Measurements from ENCODE around the gene TMEM91. TPM values are rescaled to one million over a fixed set of nuclear protein-coding genes. Genes with fewer than 3 reads are reported as not detected.

Gene TMEM91
- total and polyA plus RNA-seq, 9 of the 15 experiments (the other 6 are each of a cell fraction or from before 2014, with no cell fraction given): 1.2 to 5.2 (median 2.7) TPM

- TF ChIP-seq, protein P1, sequence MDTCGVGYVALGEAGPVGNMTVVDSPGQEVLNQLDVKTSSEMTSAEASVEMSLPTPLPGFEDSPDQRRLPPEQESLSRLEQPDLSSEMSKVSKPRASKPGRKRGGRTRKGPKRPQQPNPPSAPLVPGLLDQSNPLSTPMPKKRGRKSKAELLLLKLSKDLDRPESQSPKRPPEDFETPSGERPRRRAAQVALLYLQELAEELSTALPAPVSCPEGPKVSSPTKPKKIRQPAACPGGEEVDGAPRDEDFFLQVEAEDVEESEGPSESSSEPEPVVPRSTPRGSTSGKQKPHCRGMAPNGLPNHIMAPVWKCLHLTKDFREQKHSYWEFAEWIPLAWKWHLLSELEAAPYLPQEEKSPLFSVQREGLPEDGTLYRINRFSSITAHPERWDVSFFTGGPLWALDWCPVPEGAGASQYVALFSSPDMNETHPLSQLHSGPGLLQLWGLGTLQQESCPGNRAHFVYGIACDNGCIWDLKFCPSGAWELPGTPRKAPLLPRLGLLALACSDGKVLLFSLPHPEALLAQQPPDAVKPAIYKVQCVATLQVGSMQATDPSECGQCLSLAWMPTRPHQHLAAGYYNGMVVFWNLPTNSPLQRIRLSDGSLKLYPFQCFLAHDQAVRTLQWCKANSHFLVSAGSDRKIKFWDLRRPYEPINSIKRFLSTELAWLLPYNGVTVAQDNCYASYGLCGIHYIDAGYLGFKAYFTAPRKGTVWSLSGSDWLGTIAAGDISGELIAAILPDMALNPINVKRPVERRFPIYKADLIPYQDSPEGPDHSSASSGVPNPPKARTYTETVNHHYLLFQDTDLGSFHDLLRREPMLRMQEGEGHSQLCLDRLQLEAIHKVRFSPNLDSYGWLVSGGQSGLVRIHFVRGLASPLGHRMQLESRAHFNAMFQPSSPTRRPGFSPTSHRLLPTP (IDR thresholded peaks at IDR 0.05; ENCODE audit: borderline replicate concordance, extremely low read depth, insufficient read length): no peak
- no peak for TF ChIP-seq RFX7 (CRISPR knock-in tag; IDR thresholded peaks at IDR 0.05)
- TF ChIP-seq, protein P2, sequence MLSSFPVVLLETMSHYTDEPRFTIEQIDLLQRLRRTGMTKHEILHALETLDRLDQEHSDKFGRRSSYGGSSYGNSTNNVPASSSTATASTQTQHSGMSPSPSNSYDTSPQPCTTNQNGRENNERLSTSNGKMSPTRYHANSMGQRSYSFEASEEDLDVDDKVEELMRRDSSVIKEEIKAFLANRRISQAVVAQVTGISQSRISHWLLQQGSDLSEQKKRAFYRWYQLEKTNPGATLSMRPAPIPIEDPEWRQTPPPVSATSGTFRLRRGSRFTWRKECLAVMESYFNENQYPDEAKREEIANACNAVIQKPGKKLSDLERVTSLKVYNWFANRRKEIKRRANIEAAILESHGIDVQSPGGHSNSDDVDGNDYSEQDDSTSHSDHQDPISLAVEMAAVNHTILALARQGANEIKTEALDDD (IDR thresholded peaks at IDR 0.05): no peak
- TF ChIP-seq ZNF79 (CRISPR knock-in tag; IDR thresholded peaks at IDR 0.05; ENCODE audit: low read depth): no peak
- no peak for TF ChIP-seq ILF3 (IDR thresholded peaks at IDR 0.05; ENCODE audit: borderline replicate concordance)
- TF ChIP-seq HMG20A (CRISPR knock-in tag; conservative IDR thresholded peaks at IDR 0.05): no peak
- no peak for TF ChIP-seq BRD9 (IDR thresholded peaks at IDR 0.05; ENCODE audit: low read depth, partially characterized antibody)
- no peak for TF ChIP-seq WHSC1 (IDR thresholded peaks at IDR 0.05; ENCODE audit: low read length)
- TF ChIP-seq KHSRP (IDR thresholded peaks at IDR 0.05): no peak
- TF ChIP-seq SPI1 (IDR thresholded peaks at IDR 0.05; ENCODE audit: borderline replicate concordance, low read depth, low read length): peak; percentile 69
- TF ChIP-seq ZNF217 (CRISPR knock-in tag; IDR thresholded peaks at IDR 0.05): no peak
- TF ChIP-seq, protein P3, sequence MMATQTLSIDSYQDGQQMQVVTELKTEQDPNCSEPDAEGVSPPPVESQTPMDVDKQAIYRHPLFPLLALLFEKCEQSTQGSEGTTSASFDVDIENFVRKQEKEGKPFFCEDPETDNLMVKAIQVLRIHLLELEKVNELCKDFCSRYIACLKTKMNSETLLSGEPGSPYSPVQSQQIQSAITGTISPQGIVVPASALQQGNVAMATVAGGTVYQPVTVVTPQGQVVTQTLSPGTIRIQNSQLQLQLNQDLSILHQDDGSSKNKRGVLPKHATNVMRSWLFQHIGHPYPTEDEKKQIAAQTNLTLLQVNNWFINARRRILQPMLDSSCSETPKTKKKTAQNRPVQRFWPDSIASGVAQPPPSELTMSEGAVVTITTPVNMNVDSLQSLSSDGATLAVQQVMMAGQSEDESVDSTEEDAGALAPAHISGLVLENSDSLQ (IDR thresholded peaks at IDR 0.05): peak; percentile 54; the same call in 1 of the 2 replicates
- TF ChIP-seq ZNF445 (CRISPR knock-in tag; IDR thresholded peaks at IDR 0.05; ENCODE audit: low read depth): no peak
- TF ChIP-seq CBFA2T2 (conservative IDR thresholded peaks at IDR 0.05): no peak
- TF ChIP-seq, protein P4, sequence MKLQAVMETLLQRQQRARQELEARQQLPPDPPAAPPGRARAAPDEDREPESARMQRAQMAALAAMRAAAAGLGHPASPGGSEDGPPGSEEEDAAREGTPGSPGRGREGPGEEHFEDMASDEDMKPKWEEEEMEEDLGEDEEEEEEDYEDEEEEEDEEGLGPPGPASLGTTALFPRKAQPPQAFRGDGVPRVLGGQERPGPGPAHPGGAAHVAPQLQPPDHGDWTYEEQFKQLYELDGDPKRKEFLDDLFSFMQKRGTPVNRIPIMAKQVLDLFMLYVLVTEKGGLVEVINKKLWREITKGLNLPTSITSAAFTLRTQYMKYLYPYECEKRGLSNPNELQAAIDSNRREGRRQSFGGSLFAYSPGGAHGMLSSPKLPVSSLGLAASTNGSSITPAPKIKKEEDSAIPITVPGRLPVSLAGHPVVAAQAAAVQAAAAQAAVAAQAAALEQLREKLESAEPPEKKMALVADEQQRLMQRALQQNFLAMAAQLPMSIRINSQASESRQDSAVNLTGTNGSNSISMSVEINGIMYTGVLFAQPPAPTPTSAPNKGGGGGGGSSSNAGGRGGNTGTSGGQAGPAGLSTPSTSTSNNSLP (IDR thresholded peaks at IDR 0.05; ENCODE audit: borderline replicate concordance, low read depth, low read length): no peak
- TF ChIP-seq, protein P5, sequence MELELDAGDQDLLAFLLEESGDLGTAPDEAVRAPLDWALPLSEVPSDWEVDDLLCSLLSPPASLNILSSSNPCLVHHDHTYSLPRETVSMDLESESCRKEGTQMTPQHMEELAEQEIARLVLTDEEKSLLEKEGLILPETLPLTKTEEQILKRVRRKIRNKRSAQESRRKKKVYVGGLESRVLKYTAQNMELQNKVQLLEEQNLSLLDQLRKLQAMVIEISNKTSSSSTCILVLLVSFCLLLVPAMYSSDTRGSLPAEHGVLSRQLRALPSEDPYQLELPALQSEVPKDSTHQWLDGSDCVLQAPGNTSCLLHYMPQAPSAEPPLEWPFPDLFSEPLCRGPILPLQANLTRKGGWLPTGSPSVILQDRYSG (tag; conservative IDR thresholded peaks at IDR 0.05; ENCODE audit: low read depth): no peak
- peak; percentile 7 for TF ChIP-seq POLR2A (conservative IDR thresholded peaks at IDR 0.05)
- TF ChIP-seq GTF2E2 (tag; IDR thresholded peaks at IDR 0.05): no peak
- no peak; the same call in 1 of the 2 replicates for TF ChIP-seq NR2C1 (IDR thresholded peaks at IDR 0.05)
- TF ChIP-seq NR2C1 (tag; IDR thresholded peaks at IDR 0.05): no peak
- TF ChIP-seq ZNF197 (CRISPR knock-in tag; IDR thresholded peaks at IDR 0.05; ENCODE audit: low read depth): no peak
These were observed 24.1 kb upstream of the TMEM91 start (continued) for GRCh38 chr19:41352279-41352608.

All from K562 (cell line).